GM10266 (cell line): ENCODE data around the gene SLC34A1.

Experiments used
- DNase-seq: peaks from one replicate; pipeline ENCODE4 v3.0.0; 2012; ENCODE audit errors: extremely low spot score
- CTCF ChIP-seq: IDR thresholded peaks from 2 replicates; pipeline ENCODE4 v1.5.1; 2012; ENCODE audit warnings: mild to moderate bottlenecking, low read depth; ENCODE audit not compliant: control insufficient read depth, insufficient read depth; ENCODE audit errors: missing control alignments

SLC34A1 gene

GRCh38 chr5:177376107-177376506, 8.1 kb upstream of the SLC34A1 start:
- no peak for TF ChIP-seq CTCF
- no peak for DNase-seq

- no peak for DNase-seq
- no peak for TF ChIP-seq CTCF
Observed at GRCh38 chr5:177377851-177378776, 6.1 kb upstream of the SLC34A1 start.

- peak; percentile 65 for DNase-seq
- TF ChIP-seq CTCF = no peak
Observed at GRCh38 chr5:177378884-177379883, 5.0 kb upstream of the SLC34A1 start.

- TF ChIP-seq CTCF = no peak
- DNase-seq = no peak
Observed at GRCh38 chr5:177380805-177381126, 3.5 kb upstream of the SLC34A1 start.

- DNase-seq = no peak
- TF ChIP-seq CTCF = peak; percentile 30
Observed at GRCh38 chr5:177382423-177383029, 1.7 kb upstream of the SLC34A1 start.

- DNase-seq = no peak
- TF ChIP-seq CTCF = no peak
Observed at GRCh38 chr5:177383181-177383580, 1.1 kb upstream of the SLC34A1 start.

GRCh38 chr5:177385720-177386119, 1.5 kb downstream of the SLC34A1 start:
- no peak for DNase-seq
- TF ChIP-seq CTCF = no peak
